Aorta (tissue), 5 donors: ENCODE data around the gene RGS1. TPM values are rescaled to one million over a fixed set of nuclear protein-coding genes. Genes with fewer than 3 reads are reported as not detected.

ENCODE experiments used
- ATAC-seq: fragments of 200-7000 bp; cut with Tn5 transposase; one replicate; pipeline ENCODE4 v1.9.1; 2022; ENCODE audit warnings: moderate library complexity; ENCODE audit not compliant: low FRiP score
- DNase-seq, 2 donors: peaks; one replicate each; pipeline ENCODE4 v3.0.0-alpha.2; 2020
- H3K27ac ChIP-seq, 2 donors: one replicate each; pipeline ENCODE4 v1.5.1; 2013; ENCODE audit warnings: low read length in 2 of 2, mild to moderate bottlenecking in 2 of 2, moderate library complexity in 2 of 2, control low read depth in 1 of 2, inconsistent platforms in 1 of 2, low read depth in 1 of 2
- H3K27me3 ChIP-seq, 2 donors: one replicate each; pipeline ENCODE4 v1.6.1; 2013; ENCODE audit warnings: control low read depth in 1 of 2, low read length in 1 of 2, mild to moderate bottlenecking in 1 of 2, moderate library complexity in 1 of 2; ENCODE audit not compliant: insufficient read depth in 2 of 2, control insufficient read depth in 1 of 2
- H3K36me3 ChIP-seq, 2 donors: one replicate each; pipeline ENCODE4 v1.6.1; 2013; ENCODE audit warnings: control low read depth in 1 of 2, low read length in 1 of 2, mild to moderate bottlenecking in 1 of 2; ENCODE audit not compliant: insufficient read depth in 2 of 2, control insufficient read depth in 1 of 2
- H3K4me1 ChIP-seq, 2 donors: one replicate each; pipeline ENCODE4 v1.6.1; 2013; ENCODE audit warnings: low read length in 2 of 2, control low read depth in 1 of 2, mild to moderate bottlenecking in 1 of 2, moderate library complexity in 1 of 2; ENCODE audit not compliant: insufficient read depth in 2 of 2, control insufficient read depth in 1 of 2
- H3K4me3 ChIP-seq, 2 donors: one replicate each; pipeline ENCODE4 v1.5.1; 2013; ENCODE audit warnings: low read length in 2 of 2, control low read depth in 1 of 2, mild to moderate bottlenecking in 1 of 2
- H3K9me3 ChIP-seq: one replicate; pipeline ENCODE4 v1.6.1; 2013; ENCODE audit warnings: mild to moderate bottlenecking, low read length; ENCODE audit not compliant: control insufficient read depth
- WGBS, 2 donors: extraction: QIAGEN DNeasy Blood & Tissue Kit; methylation state at CpG; one replicate each; pipeline ENCODE4 v1.1.7; 2013; 5-methylcytosine and 5-hydroxymethylcytosine counted together
- intact Hi-C, 2 donors: fragments of 100-400 bp; cut with DNase I; formaldehyde crosslinking; loops; one replicate each; pipeline versions ENCODE4 v1.14.2 to v1.15.0; 2022
- polyA plus RNA-seq, 2 donors: library from polyadenylated mRNA; stranded (reverse); fragments of 200-250 nt; gene quantifications; one replicate each; pipeline ENCODE4 v1.2.3, GENCODE V29; 2013
- total RNA-seq, 2 donors: library from RNA; stranded (reverse); fragmentation: NEBNext Ultra II Directional; extraction: Animal tissue kit (Norgen Biotek cat#: 25700); gene quantifications; one replicate each; pipeline ENCODE4 v1.2.1, GENCODE V29; 2021
- donor health status: healthy with polysubstance abuse.
- donor health status: Bipolar disorder and iron deficiency.
- donor health status: DM: no; HTN: no; CAD: no.
- donor health status: DM: no; HTN: no; CAD: no.
- donor health status: DM: yes; HTN: yes; CAD: no.

The RGS1 gene
- total and polyA plus RNA-seq, 4 donors: 4.1 to 43.4 (median 25.0) TPM

DNA sequence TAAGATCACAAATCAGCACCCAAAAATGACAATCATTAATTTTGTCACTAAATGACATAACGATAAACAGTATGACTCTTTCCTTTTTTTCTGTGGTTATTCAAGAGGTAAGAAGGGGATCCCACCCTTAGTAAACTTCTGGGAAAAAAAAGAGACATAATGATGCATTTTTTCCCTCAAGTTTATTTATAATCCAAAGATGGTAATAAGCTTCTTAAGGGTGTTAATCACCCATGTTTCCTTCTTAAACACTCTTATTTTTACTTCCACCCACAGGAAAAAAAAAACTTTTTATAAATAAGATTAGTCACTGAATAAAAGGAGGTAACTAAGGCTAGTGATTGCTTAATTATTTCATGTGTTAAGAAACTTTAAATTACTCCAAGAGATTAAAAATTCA is 24.7 kb downstream of the RGS1 start:
- no peak overlapping the region for H3K4me3 ChIP-seq
- DNase-seq (no peak), ATAC-seq (no peak)
- H3K36me3 ChIP-seq: no peaks in the 10 kb centered on the region
- H3K4me1 ChIP-seq: no peaks in the 10 kb centered on the region
- WGBS, 2 donors: 91 to 92% methylated on average over 1 of the region's 1 CpG
- intact Hi-C loops: no loop called here
- H3K27me3 ChIP-seq: no peaks in the 10 kb centered on the region
- no peak overlapping the region for H3K27ac ChIP-seq
- H3K9me3 ChIP-seq: no peaks in the 10 kb centered on the region

DNA sequence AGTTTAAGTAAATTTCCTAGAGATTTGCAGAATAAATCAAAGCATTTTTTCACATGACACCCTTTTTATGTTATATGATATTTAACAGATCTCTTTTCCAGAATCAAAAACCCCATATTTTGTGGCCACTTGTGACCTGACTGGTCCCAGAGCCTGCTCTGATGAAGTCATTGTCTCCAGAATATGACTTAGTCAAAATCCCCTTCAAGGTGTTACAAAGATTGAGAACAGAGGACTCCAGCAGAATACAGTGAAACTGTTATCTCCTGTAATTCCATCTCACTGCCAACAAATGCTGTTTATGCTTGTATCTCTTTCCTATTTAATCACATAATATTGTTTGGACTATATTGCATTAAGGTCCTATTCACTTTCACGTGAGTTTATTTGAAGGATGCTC is 25.6 kb downstream of the RGS1 start:
- H3K27me3 ChIP-seq: no peaks in the 10 kb centered on the region
- no peaks in the 10 kb centered on the region for H3K36me3 ChIP-seq
- ATAC-seq (no peak), DNase-seq (no peak)
- intact Hi-C loops: no loop called here
- 89 to 93% methylated on average over 1 of the region's 1 CpG for WGBS, 2 donors
- no peaks in the 10 kb centered on the region for H3K4me1 ChIP-seq
- H3K27ac ChIP-seq: no peak overlapping the region
- H3K4me3 ChIP-seq: no peak overlapping the region
- no peaks in the 10 kb centered on the region for H3K9me3 ChIP-seq

DNA sequence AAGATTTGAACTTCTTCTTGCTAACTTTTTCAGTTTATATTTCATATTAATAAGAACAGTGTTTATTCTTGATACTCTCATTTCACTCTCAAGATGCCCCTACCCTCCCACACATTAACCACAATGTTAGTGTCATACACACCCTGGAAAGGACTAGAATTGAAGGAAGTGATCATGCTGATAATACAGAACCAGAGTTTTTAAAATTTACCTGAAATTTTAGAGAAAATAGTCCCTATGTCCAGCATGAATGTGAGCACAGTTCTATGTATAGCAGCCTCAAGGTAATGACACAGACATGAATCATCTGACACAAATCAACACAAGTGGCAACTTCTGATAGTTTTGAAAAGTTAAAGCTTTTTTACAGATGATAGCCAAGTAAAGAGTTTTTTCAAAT is 26.0 kb downstream of the RGS1 start:
- intact Hi-C loops: no loop called here
- Histone ChIP-seq H3K27ac (no peak overlapping the region), H3K9me3 (no peaks in the 10 kb centered on the region), H3K27me3 (no peaks in the 10 kb centered on the region), H3K4me3 (no peak overlapping the region), H3K4me1 (no peaks in the 10 kb centered on the region), H3K36me3 (no peaks in the 10 kb centered on the region)
- ATAC-seq: no peak
- no peak for DNase-seq

DNA sequence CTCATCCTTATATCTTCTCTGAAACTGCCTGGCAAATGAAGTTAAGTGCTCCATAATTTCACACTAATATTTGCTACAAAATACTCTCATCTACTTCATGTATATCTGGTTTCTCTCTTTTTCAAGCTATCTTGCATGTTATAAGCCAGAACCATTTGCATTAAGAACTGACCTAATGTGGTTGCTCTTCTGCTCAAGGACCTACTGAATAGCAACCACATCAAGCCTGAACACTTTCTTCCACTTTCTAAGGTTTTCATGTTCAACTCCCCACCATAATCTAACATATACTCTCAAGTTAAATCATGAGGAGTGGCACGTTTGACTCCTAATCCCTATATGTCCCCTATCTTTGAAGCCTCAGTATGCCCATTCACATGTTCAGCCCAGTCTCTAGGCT is 27.2 kb downstream of the RGS1 start:
- Histone ChIP-seq H3K27me3 (no peaks in the 10 kb centered on the region), H3K27ac (no peak overlapping the region), H3K4me1 (no peaks in the 10 kb centered on the region), H3K36me3 (no peaks in the 10 kb centered on the region), H3K4me3 (no peak overlapping the region), H3K9me3 (no peaks in the 10 kb centered on the region)
- DNase-seq (no peak), ATAC-seq (no peak)
- 85 to 94% methylated on average over 1 of the region's 1 CpG for WGBS, 2 donors
- intact Hi-C loops: no loop called here

DNA sequence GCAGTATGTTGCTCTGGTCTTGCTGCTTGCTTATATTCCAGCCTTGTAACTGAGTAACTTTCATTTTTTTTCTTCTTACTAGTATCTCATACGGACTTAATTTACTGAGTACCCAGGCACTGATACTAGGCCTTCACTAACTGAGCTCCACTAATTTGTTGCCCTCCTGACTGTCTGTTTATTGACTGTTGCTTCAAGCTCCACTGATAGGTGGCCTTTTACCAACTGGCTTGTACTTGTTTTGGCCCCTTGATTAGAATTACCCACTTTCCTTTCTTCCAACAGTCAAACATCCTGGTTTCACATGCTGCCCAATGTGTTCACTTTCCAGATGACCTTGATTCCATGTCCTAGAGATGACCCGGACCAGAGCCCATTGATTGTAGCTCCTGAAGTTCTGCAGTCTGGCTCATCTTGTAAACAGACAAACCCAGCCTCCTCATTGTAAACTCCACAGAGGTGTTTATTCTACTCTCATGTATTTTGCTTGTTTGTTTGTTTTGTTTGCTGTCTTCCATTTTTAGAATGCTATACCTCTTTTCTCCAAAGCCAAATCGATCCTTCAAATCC is 27.7 kb downstream of the RGS1 start:
- DNase-seq (no peak), ATAC-seq (no peak)
- Histone ChIP-seq H3K4me1 (no peaks in the 10 kb centered on the region), H3K36me3 (no peaks in the 10 kb centered on the region), H3K9me3 (no peaks in the 10 kb centered on the region), H3K27me3 (no peaks in the 10 kb centered on the region), H3K27ac (no peak overlapping the region), H3K4me3 (no peak overlapping the region)
- intact Hi-C loops: no loop called here
- WGBS, 2 donors: 87 to 88% methylated on average over 3 of the region's 3 CpGs

DNA sequence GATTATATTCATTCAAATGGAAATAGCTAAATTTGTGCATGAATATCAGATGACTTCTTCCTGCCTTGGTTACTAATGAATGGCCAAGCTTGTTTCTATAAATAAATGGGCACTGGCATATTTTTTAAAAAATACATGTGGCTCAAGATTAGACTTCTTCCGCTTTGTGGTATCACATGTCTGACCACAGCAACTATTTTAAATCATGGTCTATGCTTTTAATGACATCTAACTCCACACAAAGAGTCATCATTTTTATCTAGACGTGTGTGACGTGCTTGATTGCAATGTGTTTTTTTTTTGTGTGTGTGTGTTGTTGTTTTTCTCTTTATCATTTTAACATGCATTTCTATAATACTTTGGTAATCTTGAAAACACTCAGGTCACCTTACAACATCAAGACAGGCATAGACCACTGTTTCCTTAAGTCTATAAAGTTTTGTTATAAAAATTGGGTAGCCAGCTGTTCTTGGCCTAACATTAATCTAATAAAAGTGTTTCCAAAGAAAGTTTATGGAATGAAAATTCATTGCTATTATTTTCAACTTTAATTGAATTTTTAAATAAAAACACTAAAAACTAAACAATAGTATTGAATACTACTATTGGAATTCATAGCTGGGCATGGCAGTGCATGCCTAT is 29.5 kb downstream of the RGS1 start:
- Histone ChIP-seq H3K36me3 (no peaks in the 10 kb centered on the region), H3K4me1 (no peaks in the 10 kb centered on the region), H3K27ac (peak overlapping the region in 1 of 2 donors; percentile 36), H3K4me3 (no peak overlapping the region), H3K27me3 (no peaks in the 10 kb centered on the region), H3K9me3 (no peaks in the 10 kb centered on the region)
- ATAC-seq: no peak
- DNase-seq: no peak
- intact Hi-C loops: loop anchor here in 1 of 2 donors (5.0 kb wide), 1 partner anchor 128 kb away; no protein-coding TSS in a partner anchor
- WGBS, 2 donors: 10 to 24% methylated on average over 3 of the region's 3 CpGs

DNA sequence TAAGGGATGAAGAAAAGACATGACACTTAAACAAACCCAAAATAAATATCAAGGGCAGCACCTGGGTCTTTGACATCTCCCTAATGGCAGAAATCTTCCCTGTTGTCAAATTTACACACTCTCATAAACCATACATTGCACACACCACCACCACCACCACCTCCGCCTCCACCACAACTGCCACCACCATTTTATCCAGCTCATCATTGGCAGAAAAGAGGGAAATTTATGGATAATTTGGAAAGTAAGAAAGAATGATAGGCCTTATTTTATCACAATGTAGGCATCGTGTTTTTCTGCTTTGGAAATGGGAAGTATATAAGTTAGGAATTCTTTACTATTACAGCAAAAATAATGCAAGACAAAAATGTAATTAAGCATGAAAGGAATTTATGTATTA is 33.1 kb downstream of the RGS1 start:
- Histone ChIP-seq H3K4me3 (no peak overlapping the region), H3K4me1 (no peaks in the 10 kb centered on the region), H3K9me3 (no peaks in the 10 kb centered on the region), H3K27me3 (no peaks in the 10 kb centered on the region), H3K36me3 (no peaks in the 10 kb centered on the region), H3K27ac (no peak overlapping the region)
- intact Hi-C loops: loop anchor here (2.0 to 5.0 kb wide), 2 partner anchors 131 to 132 kb away; no protein-coding TSS in a partner anchor
- no peak for ATAC-seq
- DNase-seq: no peak
- WGBS, 2 donors: 95 to 96% methylated on average over 2 of the region's 2 CpGs

DNA sequence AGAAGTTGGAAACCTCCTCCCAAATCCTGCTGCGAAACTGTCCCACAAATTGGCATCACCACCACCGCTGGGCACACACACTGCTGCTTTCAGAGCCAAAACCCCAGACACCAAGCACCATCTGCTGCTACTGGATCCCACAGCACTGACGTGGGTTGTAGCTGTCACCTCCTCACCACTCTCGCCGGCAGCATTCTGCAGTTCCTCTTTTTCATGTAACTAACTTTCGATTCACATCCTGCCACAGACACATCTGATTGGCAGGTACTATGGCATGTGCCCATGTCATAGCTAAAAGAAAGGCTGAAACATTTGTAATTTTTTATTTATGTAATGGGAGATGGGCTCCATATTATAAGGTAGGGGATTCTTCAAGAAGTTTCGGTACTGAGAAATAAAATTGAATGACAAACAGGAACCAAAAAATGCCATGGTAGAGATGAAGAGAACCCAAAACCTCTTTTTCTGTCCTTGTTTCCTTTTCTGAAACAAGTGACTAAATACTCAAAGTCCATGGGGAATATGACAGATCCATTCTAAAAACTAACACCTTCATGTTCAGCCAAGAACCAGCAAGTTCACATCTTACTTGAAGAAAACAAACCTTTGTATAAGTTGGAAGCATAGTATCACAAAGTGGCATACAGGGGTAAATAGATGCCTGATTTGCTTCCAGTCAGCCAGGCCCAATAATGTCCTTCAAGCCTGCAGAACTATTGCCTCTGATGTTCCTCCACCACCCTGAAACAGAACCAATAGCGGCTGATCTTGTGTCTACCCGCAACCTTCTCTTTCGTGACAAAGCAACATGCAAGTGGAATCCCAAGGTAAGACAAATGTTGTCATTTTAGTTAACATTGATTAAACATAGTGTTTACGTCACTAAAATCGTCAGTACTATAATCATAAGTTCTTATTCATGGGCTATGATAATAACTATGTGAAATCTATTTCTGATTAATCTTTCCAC is 33.8 kb downstream of the RGS1 start:
- Histone ChIP-seq H3K4me3 (no peak overlapping the region), H3K27me3 (no peaks in the 10 kb centered on the region), H3K9me3 (no peaks in the 10 kb centered on the region), H3K36me3 (no peaks in the 10 kb centered on the region), H3K27ac (no peak overlapping the region), H3K4me1 (no peaks in the 10 kb centered on the region)
- intact Hi-C loops: loop anchor here (2.0 to 5.0 kb wide), 2 partner anchors 132 to 133 kb away; no protein-coding TSS in a partner anchor
- ATAC-seq: peak; percentile 60
- peak; percentile 60 to 83 for DNase-seq
- WGBS, 2 donors: 79 to 80% methylated on average over 12 of the region's 12 CpGs
